Skeletal muscle satellite cell (primary cell): ENCODE data around the gene PLBD2.

Experiments
- H3K27me3 ChIP-seq: 2 replicates; pipeline ENCODE4 v1.7.0; 2013; ENCODE audit warnings: low read length; ENCODE audit not compliant: control insufficient read depth, insufficient read depth
- H3K36me3 ChIP-seq: 2 replicates; pipeline ENCODE4 v1.7.0; 2013; ENCODE audit warnings: mild to moderate bottlenecking, control low read depth, low read length; ENCODE audit not compliant: insufficient read depth
- H3K4me1 ChIP-seq: 2 replicates; pipeline ENCODE4 v1.7.0; 2013; ENCODE audit warnings: low read length; ENCODE audit not compliant: control insufficient read depth, insufficient read depth
- H3K4me2 ChIP-seq: 2 replicates; pipeline ENCODE4 v1.7.0; 2013; ENCODE audit warnings: mild to moderate bottlenecking, low read length
- H3K4me3 ChIP-seq: 2 replicates; pipeline ENCODE4 v1.7.0; 2013; ENCODE audit warnings: low read length
- H3K9ac ChIP-seq: 2 replicates; pipeline ENCODE4 v1.7.0; 2013; ENCODE audit warnings: mild to moderate bottlenecking, low read depth, low read length, moderate library complexity
- H3K9me3 ChIP-seq: replicated peaks from 2 replicates; pipeline ENCODE4 v1.7.0; 2013; ENCODE audit warnings: mild to moderate bottlenecking, control low read depth, low read length

PLBD2 gene

DNA sequence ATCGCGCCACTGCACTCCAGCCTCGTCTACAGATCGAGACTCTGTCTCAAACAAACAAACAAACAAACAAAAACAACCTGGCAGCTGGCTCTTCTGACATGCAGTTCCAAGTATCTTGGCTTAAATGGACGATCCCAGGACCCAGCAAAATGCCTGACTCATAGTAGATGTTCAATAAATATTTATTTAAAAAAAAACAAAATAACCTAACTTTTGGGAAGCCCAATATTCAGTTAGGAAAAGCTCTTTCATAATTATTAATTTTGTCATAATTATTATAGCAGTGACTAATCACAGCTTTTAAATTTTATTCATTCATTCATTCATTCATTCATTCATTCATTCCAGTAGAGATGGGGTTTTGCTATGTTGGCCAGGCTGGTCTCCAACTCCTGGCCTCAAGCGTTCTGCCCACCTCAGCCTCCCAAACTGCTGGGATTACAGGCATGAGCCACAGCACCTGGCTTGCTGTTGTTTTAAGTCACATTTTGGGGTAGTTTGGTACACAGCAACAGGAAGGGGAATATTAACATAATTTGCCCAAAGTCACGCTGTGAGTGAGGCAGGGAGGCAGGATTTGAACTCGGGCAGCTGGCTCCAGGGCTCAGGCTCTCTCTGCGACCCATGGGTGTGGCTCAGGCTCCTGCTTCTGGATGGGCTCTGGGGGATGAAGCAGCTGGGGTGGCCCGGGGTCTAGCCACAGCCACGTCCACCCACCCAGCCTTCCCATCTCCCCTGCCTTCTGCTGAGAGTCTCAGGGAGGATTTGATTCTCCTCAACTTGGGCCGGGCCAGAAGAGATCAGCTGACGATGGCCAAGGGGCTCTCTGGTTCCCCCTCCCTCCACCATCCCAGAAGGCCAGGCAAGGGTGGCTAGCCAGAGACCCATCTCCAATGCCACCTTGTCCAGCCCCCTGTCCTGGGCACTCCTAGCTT is 42.9 kb downstream of the PLBD2 start:
- H3K9me3 ChIP-seq, result no peaks in the 10 kb centered on the region
- H3K36me3 ChIP-seq, result no peaks in the 10 kb centered on the region
- no peak overlapping the region for H3K4me3 ChIP-seq
- H3K4me2 ChIP-seq, result no peak overlapping the region
- no peak overlapping the region for H3K9ac ChIP-seq
- peaks cover 19% of the 10 kb centered on the region for H3K27me3 ChIP-seq
- no peaks in the 10 kb centered on the region for H3K4me1 ChIP-seq

DNA sequence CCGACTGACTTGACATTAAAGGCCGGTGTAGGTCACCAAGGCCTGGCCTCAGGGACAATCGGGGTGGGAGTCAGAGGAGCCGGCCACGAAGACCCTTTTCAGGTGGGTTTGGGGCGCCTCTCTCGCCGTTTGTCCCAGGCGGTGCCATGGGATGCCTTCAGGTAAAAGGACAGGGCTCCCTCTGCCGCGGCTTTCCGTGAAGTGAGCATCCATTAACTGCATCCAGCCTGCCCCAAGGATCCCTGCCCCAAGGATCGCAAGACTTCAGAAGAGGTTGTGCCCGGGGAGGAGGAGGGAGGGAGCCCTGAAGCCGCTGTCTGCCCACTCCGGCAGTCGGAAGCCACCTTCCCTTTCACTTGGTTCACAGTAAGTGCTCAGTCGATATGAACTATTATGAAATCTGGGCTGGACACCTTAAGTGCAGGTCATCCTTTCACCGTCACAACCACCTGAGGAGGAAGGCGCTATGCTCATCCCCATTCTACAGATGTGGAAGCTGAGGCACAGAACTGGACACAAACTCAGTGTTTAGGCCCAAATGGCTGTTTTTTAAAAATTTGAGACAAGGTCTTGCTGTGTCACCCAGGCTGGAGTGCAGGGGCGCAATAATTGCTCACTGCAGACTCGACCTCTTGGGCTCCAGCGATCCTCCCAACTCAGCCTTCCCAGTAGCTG is 44.3 kb downstream of the PLBD2 start:
- peaks cover 1% of the 10 kb centered on the region for H3K4me1 ChIP-seq
- no peaks in the 10 kb centered on the region for H3K9me3 ChIP-seq
- peaks cover 9% of the 10 kb centered on the region for H3K27me3 ChIP-seq
- H3K4me2 ChIP-seq, result no peak overlapping the region
- no peak overlapping the region for H3K9ac ChIP-seq
- no peaks in the 10 kb centered on the region for H3K36me3 ChIP-seq
- no peak overlapping the region for H3K4me3 ChIP-seq

DNA sequence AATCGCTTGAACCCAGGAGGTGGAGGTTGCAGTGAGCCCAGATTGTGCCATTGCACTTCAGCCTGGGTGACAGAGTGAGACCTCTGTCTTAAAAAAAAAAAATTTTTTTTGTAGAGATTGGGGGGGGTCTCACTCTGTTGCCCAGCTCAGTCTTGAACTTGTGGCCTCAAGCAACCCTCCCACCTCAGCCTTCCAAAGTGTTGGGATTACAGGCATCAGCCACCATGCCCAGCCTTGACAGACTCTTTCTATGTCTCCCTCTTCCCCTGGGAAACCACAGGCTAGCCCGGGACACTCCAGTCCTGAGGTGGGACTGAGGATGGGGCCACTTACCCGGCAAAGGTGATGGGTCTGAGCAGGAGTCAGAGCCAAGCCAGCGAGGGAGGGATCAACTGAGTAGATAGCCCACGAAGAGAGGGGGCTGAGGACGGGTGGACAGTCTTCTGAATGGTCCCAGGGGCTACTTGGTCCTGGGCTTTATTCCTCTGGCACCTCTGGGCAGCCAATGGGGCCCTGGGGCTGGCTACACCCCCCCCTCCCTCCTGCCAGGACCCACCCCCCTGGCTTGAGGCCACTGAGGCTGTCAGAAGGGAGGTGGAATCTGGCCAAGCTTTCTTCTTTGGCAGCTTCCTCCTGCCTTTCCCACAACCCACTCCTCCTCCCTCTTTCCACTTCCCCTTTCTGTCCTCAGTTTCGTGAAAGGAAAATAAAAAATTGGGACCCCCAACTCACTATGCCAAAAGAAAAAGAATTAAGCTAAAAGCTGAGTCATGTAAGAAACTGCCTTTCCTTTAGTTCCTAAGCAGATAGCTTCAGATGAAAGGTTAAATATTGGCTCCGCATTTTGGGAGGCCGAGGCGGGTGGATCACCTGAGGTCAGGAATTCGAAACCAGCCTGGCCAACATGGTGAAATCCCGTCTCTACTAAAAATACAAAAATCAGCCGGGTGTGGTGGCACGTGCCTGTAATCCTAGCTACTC is 45.3 kb downstream of the PLBD2 start, which contains the start of gene SDS:
Gene SDS (minus strand): TSS at position 453 of the 981 bp plus-strand sequence. CDS start 4,179 bp downstream, outside the sequence.
- peaks cover 7% of the 10 kb centered on the region for H3K4me1 ChIP-seq
- no peak within 1 kb of the TSS for H3K4me3 ChIP-seq
- H3K9ac ChIP-seq, result no peak within 1 kb of the TSS
- H3K27me3 ChIP-seq, result peaks cover 7% of the 10 kb centered on the region
- H3K36me3 ChIP-seq, result no peaks in the 10 kb centered on the region
- no peaks in the 10 kb centered on the region for H3K9me3 ChIP-seq
- no peak within 1 kb of the TSS for H3K4me2 ChIP-seq

DNA sequence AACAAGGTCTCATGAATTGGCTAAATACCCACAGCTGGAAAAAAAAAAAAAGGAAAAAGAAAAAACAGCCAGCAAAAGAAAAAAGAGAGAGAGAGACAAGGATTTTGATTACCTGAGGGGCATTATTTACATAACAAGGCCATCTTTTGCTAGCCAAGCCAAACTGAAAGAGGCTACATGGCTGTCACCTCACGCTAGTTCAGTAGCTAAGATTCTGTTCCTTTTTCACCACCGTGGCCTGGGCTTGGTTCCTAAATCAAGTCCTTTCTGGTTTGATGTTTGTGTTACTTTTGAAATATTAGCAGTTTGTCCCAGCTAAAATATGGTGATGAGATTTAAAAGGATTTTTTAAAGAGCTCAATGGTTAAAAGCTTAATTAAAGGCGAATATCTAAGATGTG is 47.3 kb downstream of the PLBD2 start:
- H3K9me3 ChIP-seq, result no peaks in the 10 kb centered on the region
- H3K36me3 ChIP-seq, result no peaks in the 10 kb centered on the region
- no peak overlapping the region for H3K4me2 ChIP-seq
- H3K27me3 ChIP-seq, result peaks cover 16% of the 10 kb centered on the region
- no peak overlapping the region for H3K9ac ChIP-seq
- peaks cover 7% of the 10 kb centered on the region for H3K4me1 ChIP-seq
- no peak overlapping the region for H3K4me3 ChIP-seq

GRCh38 chr12:113407931-113408600 is 49.7 kb downstream of the PLBD2 start:
- H3K9me3 ChIP-seq, result no peaks in the 10 kb centered on the region
- H3K9ac ChIP-seq, result no peak overlapping the region
- H3K4me3 ChIP-seq, result no peak overlapping the region
- H3K27me3 ChIP-seq, result peaks cover 14% of the 10 kb centered on the region
- H3K4me2 ChIP-seq, result no peak overlapping the region
- peaks cover 7% of the 10 kb centered on the region for H3K4me1 ChIP-seq
- no peaks in the 10 kb centered on the region for H3K36me3 ChIP-seq

DNA sequence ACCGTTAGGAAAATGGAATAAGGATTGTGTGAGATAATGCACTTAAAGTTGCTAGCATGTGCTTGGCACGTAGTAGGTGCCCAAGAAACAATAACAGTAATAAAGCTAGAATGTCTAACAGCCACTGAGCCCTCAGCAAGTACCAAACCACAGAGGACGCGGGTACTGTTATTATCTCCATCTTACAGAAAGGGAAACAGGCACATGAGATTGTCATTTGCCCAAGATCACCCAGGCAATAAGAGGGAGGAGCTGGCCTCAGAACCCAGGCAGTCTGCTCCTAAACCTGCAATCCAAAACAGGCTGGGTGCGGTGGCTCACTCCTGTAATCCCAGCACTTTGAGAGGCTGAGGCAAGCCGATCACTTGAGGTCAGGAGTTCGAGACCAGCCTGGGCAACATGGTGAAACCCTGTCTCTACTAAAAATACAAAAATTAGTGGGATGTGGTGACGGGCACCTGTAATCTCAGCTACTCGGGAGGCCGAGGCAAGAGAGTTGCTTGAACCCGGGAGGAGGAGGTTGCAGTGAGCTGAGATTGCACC is 50.4 kb downstream of the PLBD2 start:
- H3K9me3 ChIP-seq, result no peaks in the 10 kb centered on the region
- H3K4me3 ChIP-seq, result no peak overlapping the region
- no peak overlapping the region for H3K9ac ChIP-seq
- no peak overlapping the region for H3K4me2 ChIP-seq
- H3K27me3 ChIP-seq, result peaks cover 16% of the 10 kb centered on the region
- H3K36me3 ChIP-seq, result no peaks in the 10 kb centered on the region
- H3K4me1 ChIP-seq, result peaks cover 7% of the 10 kb centered on the region

- Histone ChIP-seq H3K4me3 (no peak overlapping the region), H3K4me1 (peaks cover 7% of the 10 kb centered on the region), H3K27me3 (peaks cover 20% of the 10 kb centered on the region)
Observed at GRCh38 chr12:113409462-113410124, 51.2 kb downstream of the PLBD2 start.

GRCh38 chr12:113413488-113413939 is 55.1 kb downstream of the PLBD2 start:
- Histone ChIP-seq H3K4me1 (no peaks in the 10 kb centered on the region), H3K4me2 (no peak overlapping the region), H3K36me3 (no peaks in the 10 kb centered on the region), H3K9me3 (no peaks in the 10 kb centered on the region), H3K9ac (no peak overlapping the region), H3K4me3 (no peak overlapping the region), H3K27me3 (peaks cover 24% of the 10 kb centered on the region)

More at GRCh38 chr12:113409462-113410124, 51.2 kb downstream of the PLBD2 start:
- Histone ChIP-seq H3K9ac (no peak overlapping the region), H3K4me2 (no peak overlapping the region), H3K36me3 (no peaks in the 10 kb centered on the region), H3K9me3 (no peaks in the 10 kb centered on the region)

DNA sequence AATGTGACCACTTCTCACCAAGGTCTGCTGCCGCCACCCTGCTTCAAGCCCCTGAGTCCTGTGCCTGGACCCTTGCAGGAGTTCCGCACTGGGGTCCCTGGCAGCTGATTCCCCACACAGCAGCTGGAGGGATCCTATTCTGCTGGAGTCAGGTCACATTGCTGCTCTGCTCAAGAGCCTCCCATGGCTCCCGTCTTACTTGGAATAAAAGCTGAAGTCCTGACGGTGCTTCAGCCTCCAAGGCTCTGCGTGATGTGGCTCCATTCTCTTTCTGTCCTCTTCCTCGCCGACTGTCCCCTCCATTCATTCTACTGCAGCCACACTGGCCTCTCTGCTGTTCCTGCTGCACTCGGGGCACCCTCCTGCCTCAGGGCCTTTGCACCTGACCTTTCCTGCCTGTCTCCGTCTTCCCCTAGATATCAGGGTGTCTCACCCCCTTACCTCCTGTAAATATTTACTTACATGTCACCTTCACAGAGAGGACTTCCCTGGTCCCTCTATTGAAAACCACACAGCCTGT is 56.2 kb downstream of the PLBD2 start:
- H3K27me3 ChIP-seq, result peaks cover 23% of the 10 kb centered on the region
- H3K4me2 ChIP-seq, result no peak overlapping the region
- H3K9ac ChIP-seq, result no peak overlapping the region
- H3K4me1 ChIP-seq, result no peaks in the 10 kb centered on the region
- H3K36me3 ChIP-seq, result no peaks in the 10 kb centered on the region
- no peak overlapping the region for H3K4me3 ChIP-seq
- H3K9me3 ChIP-seq, result no peaks in the 10 kb centered on the region
